Activated T-cell treated with anti-CD3 and anti-CD28 coated beads for 1 hour (primary cell): ENCODE results near the gene GRN.
A peak's percentile ranks its signal among the peaks of the same experiment; 100 is the strongest.
"Not testable (repeated sequence)": the region's sequence is repeated elsewhere in the genome, so short reads cannot be mapped to it uniquely, and the experiment has no call there.

Experiments used
- DNase-seq: peaks from one replicate; pipeline ENCODE4 v3.0.0-alpha.2; 2020; ENCODE audit warnings: low read depth

The GRN gene

DNA sequence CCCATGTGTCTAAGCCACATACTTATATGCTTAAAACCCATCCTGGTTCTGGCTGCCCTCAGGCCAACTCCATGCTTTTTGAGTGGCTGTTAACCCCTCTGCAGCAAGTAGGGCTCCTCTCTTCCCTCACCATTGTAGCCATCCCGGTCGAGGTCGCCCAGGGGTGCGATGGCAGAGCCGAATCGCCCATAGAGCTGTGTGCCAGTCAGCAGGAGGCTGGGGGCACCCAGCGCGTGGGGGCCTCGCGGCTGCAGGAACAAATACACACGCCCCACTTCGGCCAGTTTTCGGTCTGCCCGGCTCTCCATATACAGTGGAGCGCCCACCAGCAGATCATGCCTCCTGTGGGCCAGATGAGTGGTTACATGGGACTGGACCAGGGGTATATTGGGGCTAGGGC lies 38.3 kb downstream of the GRN start:
- DNase-seq: no peak

DNA sequence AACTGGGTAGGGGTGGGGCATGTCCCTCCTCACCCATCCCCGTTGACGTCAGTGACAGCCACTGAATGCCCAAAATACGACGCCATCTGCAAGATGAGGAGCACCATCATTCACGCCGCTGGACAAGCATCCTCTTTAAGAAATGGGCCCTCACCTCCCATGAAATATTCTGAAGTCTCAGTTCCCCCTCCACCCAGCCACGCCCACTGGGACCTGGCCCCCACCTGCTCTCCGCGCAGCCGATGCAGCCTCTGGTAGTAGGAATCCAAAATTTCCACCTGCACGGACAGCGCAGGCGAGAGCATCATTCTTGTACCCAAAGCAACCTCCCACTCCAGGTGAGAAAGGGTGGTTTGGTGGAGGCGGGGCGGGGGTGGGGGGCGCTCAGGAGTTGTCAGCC lies 38.8 kb downstream of the GRN start:
- DNase-seq: no peak

- no peak for DNase-seq
Measured at GRCh38 chr17:44384281-44384822, 39.2 kb downstream of the GRN start.

- DNase-seq: no peak
Measured at GRCh38 chr17:44384823-44385286, 39.8 kb downstream of the GRN start.

- peak; percentile 75 for DNase-seq
Measured at GRCh38 chr17:44385287-44386181, 40.4 kb downstream of the GRN start.

- DNase-seq: no peak
Measured at GRCh38 chr17:44386182-44386525, 41.1 kb downstream of the GRN start.

GRCh38 chr17:44387804-44388203 lies 42.7 kb downstream of the GRN start:
- DNase-seq: no peak

- DNase-seq: no peak
Measured at GRCh38 chr17:44389281-44389680, 44.2 kb downstream of the GRN start, which contains the start of gene ITGA2B. Gene ITGA2B (minus strand): TSS chr17:44389649. CDS start chr17:44389473, 176 bp downstream.

- DNase-seq: no peak
Measured at GRCh38 chr17:44389723-44390202, 44.7 kb downstream of the GRN start.

DNA sequence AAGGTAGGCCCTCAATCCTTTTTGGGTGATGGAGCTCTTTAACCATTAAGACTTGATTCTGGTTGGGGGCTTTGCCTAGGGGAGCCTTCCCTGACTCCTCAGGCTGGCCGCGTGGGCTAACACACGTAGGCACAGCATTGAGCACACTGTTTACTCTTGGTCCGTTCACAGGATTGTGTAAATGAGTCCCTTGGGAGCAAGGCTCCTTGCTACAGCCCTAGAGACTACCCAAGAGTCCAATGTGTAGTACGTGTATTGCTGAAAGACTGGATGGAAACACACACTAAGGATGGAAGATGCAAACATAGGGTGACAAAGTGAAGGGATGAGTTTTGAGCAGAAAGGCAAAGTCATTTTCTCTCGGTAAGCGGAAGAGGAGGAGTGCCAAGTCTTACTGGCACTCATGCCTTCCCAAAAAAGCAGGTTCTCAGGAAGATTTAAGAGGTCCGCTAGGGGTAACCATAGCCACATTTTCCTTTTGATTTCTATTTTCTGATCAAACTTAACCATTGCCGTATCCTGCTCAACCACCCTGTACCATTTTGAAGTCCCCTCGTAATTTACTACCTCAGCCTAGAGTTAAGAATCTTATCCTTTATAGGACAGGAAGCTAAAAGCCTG lies 45.3 kb downstream of the GRN start:
- no peak for DNase-seq

DNA sequence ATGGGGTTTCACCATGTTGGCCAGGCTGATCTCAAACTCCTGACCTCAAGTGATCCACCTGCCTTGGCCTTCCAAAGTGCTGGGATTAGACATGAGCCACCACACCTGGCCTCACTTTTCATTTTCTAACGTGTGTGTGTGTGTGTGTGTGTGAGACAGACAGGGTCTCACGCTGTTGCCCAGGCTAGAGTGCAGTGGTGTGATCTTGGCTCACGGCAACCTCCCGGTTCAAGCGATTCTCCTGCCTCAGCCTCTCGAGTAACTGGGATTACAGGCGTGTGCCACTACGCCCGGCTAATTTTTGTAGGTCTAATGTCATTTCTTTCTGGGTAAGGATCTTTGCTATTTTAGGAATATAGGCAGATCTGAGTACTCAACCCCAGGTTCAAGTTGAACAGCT lies 49.0 kb downstream of the GRN start:
- DNase-seq: not testable (repeated sequence)

- no peak for DNase-seq
Measured at GRCh38 chr17:44394833-44395232, 49.7 kb downstream of the GRN start.

DNA sequence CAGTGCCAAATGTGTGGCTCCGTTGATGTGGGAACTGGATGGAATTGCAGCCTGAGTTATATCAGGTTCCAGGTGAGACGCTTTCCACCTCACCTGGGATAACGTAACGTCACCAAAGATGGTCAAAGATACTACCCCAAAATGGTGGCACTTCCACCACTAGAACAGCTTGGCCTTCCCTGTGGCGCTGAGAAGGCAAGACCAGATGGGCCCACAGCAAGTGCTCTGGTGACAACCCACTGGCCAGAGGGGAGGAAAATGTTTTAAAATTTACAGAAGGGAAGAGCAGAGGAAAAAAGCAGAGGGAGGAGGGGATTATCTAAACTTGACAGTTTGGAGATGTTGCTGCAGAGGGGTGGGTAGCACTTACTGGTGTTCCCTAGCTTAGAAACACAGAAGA lies 51.8 kb downstream of the GRN start:
- no peak for DNase-seq

DNA sequence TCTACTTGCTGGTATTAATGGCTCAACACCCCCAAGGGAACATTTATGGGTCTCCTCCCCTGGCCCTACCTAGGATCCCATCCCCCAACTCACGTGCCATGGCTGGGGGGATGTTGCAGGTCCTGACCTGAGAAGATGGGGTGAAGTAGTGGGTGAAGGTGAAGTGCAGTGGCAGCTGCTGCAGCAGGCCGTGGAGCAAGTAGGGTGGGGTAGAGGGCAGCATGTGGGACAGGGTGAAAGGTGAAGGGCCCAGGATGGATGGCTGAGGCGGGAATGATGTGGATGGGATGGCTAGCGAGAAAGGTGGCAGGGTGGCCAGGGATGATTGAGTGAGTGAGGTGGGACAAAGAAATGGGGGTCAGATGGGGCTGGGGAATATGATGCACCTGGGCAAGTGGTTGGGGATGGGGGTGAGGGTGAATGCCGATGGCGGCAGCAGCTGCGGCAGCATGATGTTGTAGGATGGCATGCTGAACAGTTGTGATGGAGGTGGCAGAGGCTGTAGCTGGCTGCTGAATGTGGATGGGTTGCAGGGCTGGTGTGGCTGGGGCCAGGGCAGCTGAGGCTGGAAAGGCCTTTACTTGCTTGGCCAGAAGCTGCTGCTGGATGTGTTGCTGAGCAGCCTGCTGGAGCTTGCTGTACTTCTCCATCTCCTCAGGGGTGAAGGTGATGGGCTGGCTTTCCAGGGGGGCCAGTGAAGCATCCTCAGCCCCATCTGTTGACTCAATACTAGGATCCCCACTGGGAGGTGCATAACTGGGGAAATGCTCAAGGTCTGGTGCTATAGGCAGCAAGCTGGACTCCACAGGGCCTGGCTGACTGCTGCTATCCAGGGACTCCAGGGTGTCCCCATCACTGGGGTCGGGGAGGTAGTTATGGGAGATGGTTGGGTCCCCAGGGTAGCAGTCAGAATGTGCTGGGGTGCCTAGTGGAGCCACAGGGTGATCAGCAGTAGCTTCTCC lies 52.7 kb downstream of the GRN start:
- DNase-seq: no peak

- no peak for DNase-seq
Measured at GRCh38 chr17:44398692-44399691, 53.9 kb downstream of the GRN start.

DNA sequence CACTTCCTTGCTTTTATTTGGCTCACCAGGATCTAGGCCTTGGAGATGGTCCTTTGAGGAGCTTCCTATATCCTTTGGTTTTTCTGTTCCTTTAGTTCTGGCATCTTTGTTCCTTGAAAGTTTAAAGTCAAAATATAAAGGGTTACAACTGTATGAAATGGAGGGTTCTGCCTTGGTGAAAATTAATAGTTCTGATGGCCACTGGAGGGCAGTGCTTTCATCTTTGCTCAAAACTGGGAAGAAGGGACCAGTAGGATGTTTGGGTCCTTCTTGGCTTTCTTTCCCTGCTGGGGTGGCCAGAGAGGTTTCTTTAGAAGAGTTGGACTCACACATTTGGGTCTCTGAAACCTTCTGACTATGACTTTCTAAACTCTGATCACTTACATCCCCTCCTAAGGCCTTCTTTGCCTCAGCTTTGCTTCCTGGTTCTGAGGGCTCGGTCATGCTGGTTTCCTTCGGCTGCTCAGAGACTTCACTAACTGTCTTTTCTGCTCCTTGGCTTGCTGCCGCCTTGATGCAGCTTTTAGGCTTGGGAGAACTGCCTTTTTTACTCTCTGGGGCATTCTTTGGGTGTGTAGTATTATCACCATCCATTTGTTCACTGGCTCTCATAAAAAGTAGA lies 55.2 kb downstream of the GRN start:
- DNase-seq: no peak
